Sigmoid colon (tissue), 7 donors: ENCODE data around the gene GPC5. TPM values are rescaled to one million over a fixed set of nuclear protein-coding genes. Genes with fewer than 3 reads are reported as not detected.

Experiments used
- DNase-seq: peaks from one replicate; pipeline ENCODE4 v3.0.0-alpha.2; 2019
- H3K27ac ChIP-seq, 4 donors: fragments of 200-600 bp; sonication (generic); one replicate each; pipeline ENCODE4 v1.5.1; 2016 to 2019; ENCODE audit warnings: mild to moderate bottlenecking in 1 of 4
- H3K27me3 ChIP-seq, 3 donors: fragments of 200-600 bp; sonication (generic); one replicate each; pipeline ENCODE4 v1.5.1; 2019; ENCODE audit warnings: mild to moderate bottlenecking in 1 of 3
- H3K36me3 ChIP-seq, 4 donors: fragments of 200-600 bp; sonication (generic); one replicate each; pipeline ENCODE4 v1.5.1; 2016 to 2019
- H3K4me1 ChIP-seq, 4 donors: fragments of 200-600 bp; sonication (generic); one replicate each; pipeline ENCODE4 v1.5.1; 2017 to 2019
- H3K4me3 ChIP-seq, 4 donors: fragments of 200-600 bp; sonication (generic); one replicate each; pipeline ENCODE4 v1.5.1; 2017 to 2019; ENCODE audit warnings: mild to moderate bottlenecking in 2 of 4, moderate library complexity in 1 of 4
- H3K9me3 ChIP-seq, 4 donors: fragments of 200-600 bp in 3 of 4; sonication (generic) in 3 of 4; one replicate each; pipeline versions ENCODE4 v1.5.1 to v1.6.1; 2013 to 2019
- CTCF ChIP-seq, 4 experiments: fragments of 450-650 bp in 3 of 4; fragments of 200-600 bp in 1 of 4; IDR thresholded peaks; one replicate each; pipeline ENCODE4 v1.5.1; 2016 to 2019; ENCODE audit warnings: antibody characterized with exemption in 4 of 4, mild to moderate bottlenecking in 3 of 4, moderate library complexity in 2 of 4
- EP300 ChIP-seq, 4 donors: sonication (generic); formaldehyde crosslinking; IDR thresholded peaks; one replicate each; pipeline ENCODE4 v1.6.1; 2017; ENCODE audit warnings: antibody characterized with exemption in 4 of 4
- POLR2A ChIP-seq, 2 donors: fragments of 450-650 bp; IDR thresholded peaks; one replicate each; pipeline ENCODE4 v1.6.1; 2016; ENCODE audit warnings: antibody characterized with exemption in 2 of 2, mild to moderate bottlenecking in 2 of 2, moderate library complexity in 2 of 2
- POLR2AphosphoS5 ChIP-seq, 4 donors: sonication (generic); formaldehyde crosslinking; IDR thresholded peaks; one replicate each; pipeline ENCODE4 v1.6.1; 2017; ENCODE audit warnings: antibody characterized with exemption in 4 of 4
- WGBS, 2 donors: extraction: QIAGEN DNeasy Blood & Tissue Kit; methylation state at CpG; one replicate each; pipeline ENCODE4 v1.1.7; 2013; 5-methylcytosine and 5-hydroxymethylcytosine counted together
- intact Hi-C: fragments of 100-400 bp; cut with DNase I; formaldehyde crosslinking; loops from one replicate; pipeline ENCODE4 v1.15.1; 2023
- polyA plus RNA-seq, 3 donors: library from polyadenylated mRNA; stranded (reverse); fragments of 200-250 nt; gene quantifications; one replicate each; pipeline ENCODE4 v1.2.3, GENCODE V29; 2013
- total RNA-seq, 4 donors: library from RNA; depleted of rRNA; stranded (reverse); fragments of >200 nt; gene quantifications; one replicate each; pipeline ENCODE4 v1.1.0, GENCODE V29; 2016
- donor health status: healthy with polysubstance abuse.
- donor health status: Bipolar disorder and iron deficiency.
- donor health status: healthy.

The GPC5 gene
- total and polyA plus RNA-seq, 7 donors = 0.39 to 3.9 (median 2.9) TPM; not detected in 2

- H3K4me3 ChIP-seq = no peak overlapping the region
- no peak overlapping the region for H3K27ac ChIP-seq
- H3K36me3 ChIP-seq = no peaks in the 10 kb centered on the region
- intact Hi-C loops = no loop called here
- H3K9me3 ChIP-seq = no peaks in the 10 kb centered on the region
- no peak for DNase-seq
- H3K4me1 ChIP-seq = no peaks in the 10 kb centered on the region
- 86 to 90% methylated on average over 1 of the region's 1 CpG for WGBS, 2 donors
- TF ChIP-seq POLR2AphosphoS5 (IDR thresholded peaks at IDR 0.05) (no peak), EP300 (IDR thresholded peaks at IDR 0.05) (no peak), CTCF (IDR thresholded peaks at IDR 0.05) (no peak), POLR2A (IDR thresholded peaks at IDR 0.05) (no peak)
- H3K27me3 ChIP-seq = no peaks in the 10 kb centered on the region
These were observed 1370.6 kb downstream of the GPC5 start for GRCh38 chr13:92769046-92769445.

GRCh38 chr13:92775658-92776057, 1377.2 kb downstream of the GPC5 start:
- Histone ChIP-seq H3K36me3 (no peaks in the 10 kb centered on the region), H3K27ac (no peak overlapping the region), H3K27me3 (no peaks in the 10 kb centered on the region), H3K4me3 (no peak overlapping the region), H3K9me3 (no peaks in the 10 kb centered on the region), H3K4me1 (no peaks in the 10 kb centered on the region)
- intact Hi-C loops = no loop called here
- no peak for TF ChIP-seq POLR2A (IDR thresholded peaks at IDR 0.05)
- TF ChIP-seq POLR2AphosphoS5 (IDR thresholded peaks at IDR 0.05) = no peak
- TF ChIP-seq CTCF (IDR thresholded peaks at IDR 0.05) = no peak
- TF ChIP-seq EP300 (IDR thresholded peaks at IDR 0.05) = no peak
- 70 to 83% methylated on average over 3 of the region's 3 CpGs for WGBS, 2 donors
- DNase-seq = no peak

GRCh38 chr13:92781965-92782690, 1383.7 kb downstream of the GPC5 start:
- no peak for DNase-seq
- 85 to 87% methylated on average over 7 of the region's 7 CpGs for WGBS, 2 donors

GRCh38 chr13:92802776-92803175, 1404.4 kb downstream of the GPC5 start:
- H3K27ac ChIP-seq = no peak overlapping the region
- intact Hi-C loops = no loop called here

More at GRCh38 chr13:92781965-92782690, 1383.7 kb downstream of the GPC5 start:
- Histone ChIP-seq H3K9me3 (no peaks in the 10 kb centered on the region), H3K4me3 (no peak overlapping the region), H3K27ac (no peak overlapping the region), H3K36me3 (no peaks in the 10 kb centered on the region), H3K4me1 (no peaks in the 10 kb centered on the region), H3K27me3 (no peaks in the 10 kb centered on the region)
- intact Hi-C loops = no loop called here
- TF ChIP-seq POLR2AphosphoS5 (IDR thresholded peaks at IDR 0.05) (no peak), POLR2A (IDR thresholded peaks at IDR 0.05) (no peak), CTCF (IDR thresholded peaks at IDR 0.05) (no peak), EP300 (IDR thresholded peaks at IDR 0.05) (no peak)

More at GRCh38 chr13:92802776-92803175, 1404.4 kb downstream of the GPC5 start:
- Histone ChIP-seq H3K4me3 (no peak overlapping the region), H3K9me3 (no peaks in the 10 kb centered on the region), H3K36me3 (no peaks in the 10 kb centered on the region), H3K27me3 (no peaks in the 10 kb centered on the region), H3K4me1 (peaks cover 0 to 22% (median 7%) of the 10 kb centered on the region in 4 donors)
- no peak for TF ChIP-seq EP300 (IDR thresholded peaks at IDR 0.05)
- no peak for TF ChIP-seq POLR2A (IDR thresholded peaks at IDR 0.05)
- no peak for TF ChIP-seq CTCF (IDR thresholded peaks at IDR 0.05)
- TF ChIP-seq POLR2AphosphoS5 (IDR thresholded peaks at IDR 0.05) = no peak
- WGBS, 2 donors = 39 to 63% methylated on average over 1 of the region's 1 CpG
- no peak for DNase-seq
